ENCODE results near the gene ZNF232. TPM values are rescaled to one million over a fixed set of nuclear protein-coding genes. Genes with fewer than 3 reads are reported as not detected.

ZNF232 gene
- total and polyA plus RNA-seq, 2 donors (not counting 1 experiment from before 2014, with no cell fraction given): 9.9 to 17.4 TPM

- Histone ChIP-seq H3K27me3 (replicated peaks in 1 of 4; ENCODE audit: control extremely low read depth in 1 of 4, control insufficient read depth in 3 of 4, insufficient read depth in 4 of 4, low read length in 3 of 4) (peaks cover 0 to 3% (median 0%) of the 10 kb centered on the region in 4 experiments), H3K4me2 (replicated peaks; ENCODE audit: low read depth, low read length, poor library complexity, severe bottlenecking) (peak overlapping the region; percentile 93), H3K9ac (ENCODE audit: low read length) (peak overlapping the region; percentile 80), H3K9me3 (ENCODE audit: control extremely low read depth in 1 of 3, control insufficient read depth in 2 of 3, insufficient read depth in 1 of 3, low read length in 2 of 3) (peaks cover 10 to 50% (median 30%) of the 10 kb centered on the region in 3 donors), H3K27ac (ENCODE audit: low read length in 2 of 2) (peak overlapping the region; percentile 33 to 76), H3K4me1 (ENCODE audit: control insufficient read depth in 2 of 2, insufficient read depth in 2 of 2, low read length in 2 of 2) (peaks cover 4 to 14% of the 10 kb centered on the region in 2 donors), H3K4me3 (ENCODE audit: control extremely low read depth in 1 of 5, extremely low read depth in 1 of 5, insufficient read depth in 1 of 5, low read depth in 2 of 5, low read length in 4 of 5) (peak overlapping the region; percentile 17 to 79 (median 71)), H3K79me2 (ENCODE audit: control insufficient read depth, insufficient read depth, low read length) (no peaks in the 10 kb centered on the region), H2AFZ (ENCODE audit: insufficient read depth, low read depth, low read length, poor library complexity, severe bottlenecking) (peak overlapping the region; percentile 94), H4K20me1 (ENCODE audit: control insufficient read depth, insufficient read depth, low read length, poor library complexity, severe bottlenecking) (no peaks in the 10 kb centered on the region), H3K36me3 (replicated peaks in 1 of 2; ENCODE audit: control extremely low read depth in 1 of 2, control insufficient read depth in 1 of 2, extremely low read depth in 1 of 2, insufficient read depth in 2 of 2, low read length in 1 of 2) (peaks cover 3 to 9% of the 10 kb centered on the region in 2 experiments)
- CTCF ChIA-PET: interaction anchor here (0.6 to 3.0 kb wide), 4 partner anchors 11 to 1334 kb away, joined by 3 to 12 read pairs (median 4); partner anchors contain the start of gene ZFP3
- ATAC-seq (ENCODE audit: low read depth) (peak; percentile 2), DNase-seq (no peak)
- no peaks in the 10 kb centered on the region for H3K27me3 Mint-ChIP-seq
- POLR2A ChIA-PET: interaction anchor here (0.6 to 1.0 kb wide), 3 partner anchors 18 to 109 kb away, joined by 3 to 8 read pairs (median 5); partner anchors contain the start of gene ZFP3
- H3K9me3 Mint-ChIP-seq (ENCODE audit: insufficient read depth): peaks cover 8% of the 10 kb centered on the region
- intact Hi-C loops (cut with micrococcal nuclease): loop anchor here (1.0 to 5.0 kb wide), 3 partner anchors 15 to 96 kb away; partner anchors contain the start of genes ZFP3, ZNF232 and ZNF594
- peak overlapping the region; percentile 90 for H3K27ac Mint-ChIP-seq
- H3K4me3 Mint-ChIP-seq: peak overlapping the region; percentile 97
- TF ChIP-seq EZH2 (IDR thresholded peaks at IDR 0.05; ENCODE audit: borderline replicate concordance, insufficient read depth, low read depth, low read length, poor library complexity, severe bottlenecking) (no peak), CTCF (IDR thresholded peaks at IDR 0.05) (no peak)
- H3K4me1 Mint-ChIP-seq: peaks cover 12% of the 10 kb centered on the region
- WGBS (ENCODE audit: insufficient coverage): 0% methylated on average over 6 of the region's 7 CpGs
Measured at GRCh38 chr17:5096731-5097100, 15.0 kb downstream of the ZNF232 start.

Measured in B cell (primary cell).